Ascending aorta (tissue), 2 donors: Measurements from ENCODE around the gene PLEKHM2. TPM values are rescaled to one million over a fixed set of nuclear protein-coding genes. Genes with fewer than 3 reads are reported as not detected.

Experiments used
- DNase-seq, 2 donors: peaks; one replicate each; pipeline ENCODE4 v3.0.0-alpha.2; 2019; ENCODE audit warnings: low spot score in 2 of 2
- H3K27ac ChIP-seq, 2 donors: fragments of 200-600 bp; sonication (generic); one replicate each; pipeline ENCODE4 v1.5.1; 2016 to 2017; ENCODE audit warnings: mild to moderate bottlenecking in 1 of 2
- H3K27me3 ChIP-seq: fragments of 200-600 bp; sonication (generic); one replicate; pipeline ENCODE4 v1.5.1; 2017
- H3K36me3 ChIP-seq, 2 donors: fragments of 200-600 bp; sonication (generic); one replicate each; pipeline ENCODE4 v1.5.1; 2016
- H3K4me1 ChIP-seq, 2 donors: fragments of 200-600 bp; sonication (generic); one replicate each; pipeline ENCODE4 v1.5.1; 2016 to 2017; ENCODE audit warnings: mild to moderate bottlenecking in 1 of 2
- H3K4me3 ChIP-seq, 2 donors: fragments of 200-600 bp; sonication (generic); one replicate each; pipeline ENCODE4 v1.5.1; 2016 to 2017; ENCODE audit warnings: mild to moderate bottlenecking in 1 of 2
- H3K9me3 ChIP-seq, 2 donors: fragments of 200-600 bp; sonication (generic); one replicate each; pipeline ENCODE4 v1.5.1; 2016
- CTCF ChIP-seq, 3 experiments: fragments of 200-600 bp in 2 of 3; fragments of 450-650 bp in 1 of 3; sonication (generic) in 2 of 3; IDR thresholded peaks; one replicate each; pipeline ENCODE4 v1.5.1; 2016 to 2019; ENCODE audit warnings: antibody characterized with exemption in 3 of 3, mild to moderate bottlenecking in 1 of 3, moderate library complexity in 1 of 3
- intact Hi-C: fragments of 100-400 bp; cut with DNase I; formaldehyde crosslinking; loops from one replicate; pipeline ENCODE4 v1.15.1; 2023
- total RNA-seq: library from RNA; depleted of rRNA; stranded (reverse); fragments of >200 nt; gene quantifications from one replicate; pipeline ENCODE4 v1.1.0, GENCODE V29; 2016

The PLEKHM2 gene
- total RNA-seq, 1 donor from 2014 or later, result 129 TPM

GRCh38 chr1:15687446-15687845 lies 3.3 kb downstream of the PLEKHM2 start:
- TF ChIP-seq CTCF (IDR thresholded peaks at IDR 0.05), result no peak
- H3K27ac ChIP-seq, result no peak overlapping the region
- intact Hi-C loops, result no loop called here

GRCh38 chr1:15690317-15690716 lies 6.2 kb downstream of the PLEKHM2 start:
- H3K4me1 ChIP-seq, result peaks cover 0 to 32% of the 10 kb centered on the region in 2 donors

More at GRCh38 chr1:15687446-15687845, 3.3 kb downstream of the PLEKHM2 start:
- Histone ChIP-seq H3K36me3 (peaks cover 0 to 4% of the 10 kb centered on the region in 2 donors), H3K4me1 (peaks cover 0 to 29% of the 10 kb centered on the region in 2 donors), H3K9me3 (no peaks in the 10 kb centered on the region), H3K4me3 (no peak overlapping the region), H3K27me3 (no peaks in the 10 kb centered on the region)
- no peak for DNase-seq

DNA sequence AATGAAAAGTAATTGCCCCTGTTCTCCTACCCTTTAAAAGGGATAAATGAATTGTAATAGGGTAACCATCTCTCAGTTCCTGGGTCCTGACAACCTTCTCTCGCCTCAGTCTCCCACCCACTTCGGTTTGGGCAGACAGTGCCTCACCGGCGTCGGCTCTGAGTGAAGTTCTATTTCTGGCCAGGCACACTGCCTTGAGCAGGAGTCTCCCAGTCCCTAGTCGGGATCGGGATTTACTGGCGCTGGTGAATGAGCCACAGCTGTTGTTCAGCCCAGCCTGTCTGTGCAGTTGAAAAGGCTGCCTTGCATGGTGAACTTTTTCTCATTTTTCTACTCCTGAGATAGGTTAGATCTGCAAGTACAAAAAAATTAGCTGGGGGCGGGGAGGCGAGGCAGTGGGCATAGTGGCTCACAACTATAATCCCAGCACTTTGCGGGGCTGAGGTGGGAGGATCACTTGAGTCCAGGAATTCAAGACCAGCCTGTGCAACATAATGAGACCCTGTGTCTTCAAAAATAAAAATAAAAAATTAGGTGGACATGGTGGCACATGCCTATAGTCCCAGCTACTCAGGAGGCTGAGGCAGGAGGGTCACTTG lies 7.4 kb downstream of the PLEKHM2 start:
- Histone ChIP-seq H3K9me3 (no peaks in the 10 kb centered on the region), H3K4me1 (peaks cover 0 to 27% of the 10 kb centered on the region in 2 donors), H3K4me3 (no peak overlapping the region), H3K27me3 (no peaks in the 10 kb centered on the region), H3K36me3 (peaks cover 3 to 7% of the 10 kb centered on the region in 2 donors), H3K27ac (peak overlapping the region; percentile 54 to 66)
- no peak for DNase-seq
- intact Hi-C loops, result no loop called here
- TF ChIP-seq CTCF (IDR thresholded peaks at IDR 0.05), result no peak

More at GRCh38 chr1:15690317-15690716, 6.2 kb downstream of the PLEKHM2 start:
- Histone ChIP-seq H3K9me3 (no peaks in the 10 kb centered on the region), H3K36me3 (peaks cover 0 to 4% of the 10 kb centered on the region in 2 donors), H3K27me3 (no peaks in the 10 kb centered on the region), H3K27ac (peak overlapping the region; percentile 54 to 66), H3K4me3 (no peak overlapping the region)
- no peak for TF ChIP-seq CTCF (IDR thresholded peaks at IDR 0.05)
- DNase-seq, result no peak
- intact Hi-C loops, result no loop called here

- Histone ChIP-seq H3K36me3 (peaks cover 3 to 7% of the 10 kb centered on the region in 2 donors), H3K27ac (peak overlapping the region; percentile 48 to 66), H3K4me3 (no peak overlapping the region), H3K4me1 (peaks cover 0 to 27% of the 10 kb centered on the region in 2 donors), H3K27me3 (no peaks in the 10 kb centered on the region), H3K9me3 (no peaks in the 10 kb centered on the region)
- intact Hi-C loops, result no loop called here
- no peak for DNase-seq
- no peak for TF ChIP-seq CTCF (IDR thresholded peaks at IDR 0.05)
Measured at GRCh38 chr1:15692121-15692682, 8.1 kb downstream of the PLEKHM2 start.

GRCh38 chr1:15693371-15693770 lies 9.3 kb downstream of the PLEKHM2 start:
- Histone ChIP-seq H3K27me3 (no peaks in the 10 kb centered on the region), H3K4me1 (peaks cover 0 to 35% of the 10 kb centered on the region in 2 donors)
- intact Hi-C loops, result no loop called here

More at GRCh38 chr1:15693371-15693770, 9.3 kb downstream of the PLEKHM2 start:
- H3K27ac ChIP-seq, result peak overlapping the region; percentile 26 to 40
- no peaks in the 10 kb centered on the region for H3K9me3 ChIP-seq
- H3K4me3 ChIP-seq, result no peak overlapping the region
- H3K36me3 ChIP-seq, result peaks cover 3 to 7% of the 10 kb centered on the region in 2 donors
- DNase-seq, result no peak
- no peak for TF ChIP-seq CTCF (IDR thresholded peaks at IDR 0.05)
